ENCODE results near the gene SMURF1.

DNA sequence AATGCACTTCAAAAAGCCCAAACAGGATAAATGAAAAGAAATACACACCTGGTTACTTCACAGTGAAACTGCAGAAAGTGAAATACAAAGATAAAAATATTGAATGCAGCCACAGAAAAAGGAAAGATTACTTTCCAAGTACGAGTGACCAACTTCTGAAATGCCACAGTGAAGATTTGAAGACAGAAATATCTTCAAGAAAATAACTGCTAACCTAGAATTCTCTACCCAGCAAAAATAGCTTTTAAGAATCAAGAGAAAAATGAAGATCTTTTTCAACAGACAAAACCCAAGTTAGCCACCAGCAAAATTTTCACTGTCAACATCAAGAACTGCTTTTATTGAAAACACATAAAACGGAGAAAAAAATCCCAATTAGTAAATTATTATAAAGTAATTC, 46.2 kb downstream of the SMURF1 start:
- TF ChIP-seq, protein P1, sequence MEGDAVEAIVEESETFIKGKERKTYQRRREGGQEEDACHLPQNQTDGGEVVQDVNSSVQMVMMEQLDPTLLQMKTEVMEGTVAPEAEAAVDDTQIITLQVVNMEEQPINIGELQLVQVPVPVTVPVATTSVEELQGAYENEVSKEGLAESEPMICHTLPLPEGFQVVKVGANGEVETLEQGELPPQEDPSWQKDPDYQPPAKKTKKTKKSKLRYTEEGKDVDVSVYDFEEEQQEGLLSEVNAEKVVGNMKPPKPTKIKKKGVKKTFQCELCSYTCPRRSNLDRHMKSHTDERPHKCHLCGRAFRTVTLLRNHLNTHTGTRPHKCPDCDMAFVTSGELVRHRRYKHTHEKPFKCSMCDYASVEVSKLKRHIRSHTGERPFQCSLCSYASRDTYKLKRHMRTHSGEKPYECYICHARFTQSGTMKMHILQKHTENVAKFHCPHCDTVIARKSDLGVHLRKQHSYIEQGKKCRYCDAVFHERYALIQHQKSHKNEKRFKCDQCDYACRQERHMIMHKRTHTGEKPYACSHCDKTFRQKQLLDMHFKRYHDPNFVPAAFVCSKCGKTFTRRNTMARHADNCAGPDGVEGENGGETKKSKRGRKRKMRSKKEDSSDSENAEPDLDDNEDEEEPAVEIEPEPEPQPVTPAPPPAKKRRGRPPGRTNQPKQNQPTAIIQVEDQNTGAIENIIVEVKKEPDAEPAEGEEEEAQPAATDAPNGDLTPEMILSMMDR (conservative IDR thresholded peaks at IDR 0.05; ENCODE audit: low read depth, low read length): no peak
- TF ChIP-seq CEBPB (IDR thresholded peaks at IDR 0.05; ENCODE audit: low read depth, low read length) (no peak), MAFK (IDR thresholded peaks at IDR 0.05; ENCODE audit: low read depth, low read length) (no peak), POLR2A (IDR thresholded peaks at IDR 0.05; ENCODE audit: low read depth, low read length) (no peak), MXI1 (IDR thresholded peaks at IDR 0.05; ENCODE audit: borderline replicate concordance, low read depth, low read length) (no peak), FOS (IDR thresholded peaks at IDR 0.05; ENCODE audit: low read depth, low read length) (no peak), RCOR1 (IDR thresholded peaks at IDR 0.05; ENCODE audit: insufficient replicate concordance, low read length) (no peak), CHD1 (IDR thresholded peaks at IDR 0.05; ENCODE audit: low read depth, low read length) (no peak), RAD21 (IDR thresholded peaks at IDR 0.05; ENCODE audit: low read length) (no peak)
